Prostate gland (tissue), 2 donors: Measurements from ENCODE around the gene FAM3C. TPM values are rescaled to one million over a fixed set of nuclear protein-coding genes. Genes with fewer than 3 reads are reported as not detected.
"Not testable (repeated sequence)": the region's sequence is repeated elsewhere in the genome, so short reads cannot be mapped to it uniquely, and the experiment has no call there.

Source experiments
- DNase-seq: peaks from one replicate; pipeline ENCODE4 v3.0.0-alpha.2; 2019; ENCODE audit warnings: low spot score
- H3K27ac ChIP-seq, 2 donors: fragments of 200-600 bp; sonication (generic); 2 replicates each; pipeline ENCODE4 v1.5.1; 2017 to 2019
- H3K27me3 ChIP-seq: fragments of 200-600 bp; sonication (generic); replicated peaks from 2 replicates; pipeline ENCODE4 v1.5.1; 2019; ENCODE audit not compliant: insufficient read depth
- H3K36me3 ChIP-seq, 2 donors: fragments of 200-600 bp; sonication (generic); 1 replicate in 1 of 2; 2 replicates in 1 of 2; pipeline versions ENCODE4 v1.5.1 to v1.8.1; 2017 to 2019
- H3K4me1 ChIP-seq: fragments of 200-600 bp; sonication (generic); replicated peaks from 2 replicates; pipeline ENCODE4 v1.5.1; 2019
- H3K4me3 ChIP-seq, 2 donors: fragments of 200-600 bp; sonication (generic); 2 replicates each; pipeline ENCODE4 v1.5.1; 2017 to 2019
- H3K9me3 ChIP-seq: fragments of 200-600 bp; sonication (generic); 2 replicates; pipeline ENCODE4 v1.5.1; 2017
- POLR2A ChIP-seq: fragments of 450-650 bp; IDR thresholded peaks from one replicate; pipeline ENCODE4 v1.6.1; 2016; ENCODE audit warnings: antibody characterized with exemption, mild to moderate bottlenecking
- POLR2AphosphoS5 ChIP-seq: sonication (generic); formaldehyde crosslinking; IDR thresholded peaks from one replicate; pipeline ENCODE4 v1.6.1; 2017; ENCODE audit warnings: antibody characterized with exemption
- WGBS: methylation state at CpG from one replicate; pipeline ENCODE4 v1.1.5; 2018; 5-methylcytosine and 5-hydroxymethylcytosine counted together
- intact Hi-C: fragments of 100-400 bp; cut with DNase I; formaldehyde crosslinking; loops from one replicate; pipeline ENCODE4 v1.14.2; 2022
- total RNA-seq, 2 donors: library from RNA; depleted of rRNA; stranded (reverse); fragments of >200 nt; gene quantifications; one replicate each; pipeline ENCODE4 v1.1.0, GENCODE V29; 2016
- TF ChIP-seq, protein P1 (sequence below), 4 experiments: fragments of 200-600 bp in 2 of 4; fragments of 450-650 bp in 2 of 4; sonication (generic) in 2 of 4; IDR thresholded peaks; 1 replicate in 3 of 4; 2 replicates in 1 of 4; pipeline ENCODE4 v1.5.1; 2016 to 2019; ENCODE audit warnings: antibody characterized with exemption in 4 of 4, mild to moderate bottlenecking in 2 of 4, moderate library complexity in 2 of 4

Gene FAM3C
- total RNA-seq, 2 donors from 2014 or later = 31.9 to 34.8 TPM

DNA sequence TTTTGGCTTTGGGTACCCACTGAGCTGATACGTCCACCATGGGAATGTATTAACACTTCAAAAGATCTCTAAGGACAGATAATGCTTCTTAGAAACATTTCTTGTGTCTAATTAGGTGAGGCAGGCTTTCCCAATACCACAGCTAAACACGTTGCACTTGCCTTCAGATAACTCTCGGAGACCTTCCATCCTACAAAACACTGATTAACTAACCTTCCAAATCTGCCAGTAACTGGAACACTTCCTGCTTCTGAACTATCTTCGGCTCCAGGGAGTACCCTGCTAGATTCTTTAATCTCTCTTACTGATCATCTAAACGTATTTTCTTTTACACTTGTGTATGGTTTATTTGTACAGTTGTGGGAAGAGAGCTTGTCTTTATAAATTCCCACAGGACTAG lies 68.4 kb downstream of the FAM3C start:
- 87% methylated on average over 5 of the region's 5 CpGs for WGBS
- DNase-seq = no peak
- no peaks in the 10 kb centered on the region for H3K36me3 ChIP-seq
- TF ChIP-seq, protein P1, sequence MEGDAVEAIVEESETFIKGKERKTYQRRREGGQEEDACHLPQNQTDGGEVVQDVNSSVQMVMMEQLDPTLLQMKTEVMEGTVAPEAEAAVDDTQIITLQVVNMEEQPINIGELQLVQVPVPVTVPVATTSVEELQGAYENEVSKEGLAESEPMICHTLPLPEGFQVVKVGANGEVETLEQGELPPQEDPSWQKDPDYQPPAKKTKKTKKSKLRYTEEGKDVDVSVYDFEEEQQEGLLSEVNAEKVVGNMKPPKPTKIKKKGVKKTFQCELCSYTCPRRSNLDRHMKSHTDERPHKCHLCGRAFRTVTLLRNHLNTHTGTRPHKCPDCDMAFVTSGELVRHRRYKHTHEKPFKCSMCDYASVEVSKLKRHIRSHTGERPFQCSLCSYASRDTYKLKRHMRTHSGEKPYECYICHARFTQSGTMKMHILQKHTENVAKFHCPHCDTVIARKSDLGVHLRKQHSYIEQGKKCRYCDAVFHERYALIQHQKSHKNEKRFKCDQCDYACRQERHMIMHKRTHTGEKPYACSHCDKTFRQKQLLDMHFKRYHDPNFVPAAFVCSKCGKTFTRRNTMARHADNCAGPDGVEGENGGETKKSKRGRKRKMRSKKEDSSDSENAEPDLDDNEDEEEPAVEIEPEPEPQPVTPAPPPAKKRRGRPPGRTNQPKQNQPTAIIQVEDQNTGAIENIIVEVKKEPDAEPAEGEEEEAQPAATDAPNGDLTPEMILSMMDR (IDR thresholded peaks at IDR 0.05) = no peak
- TF ChIP-seq POLR2A = no peak
- no peak for TF ChIP-seq POLR2AphosphoS5
- no peak overlapping the region for H3K4me3 ChIP-seq
- H3K27ac ChIP-seq = no peak overlapping the region
- H3K4me1 ChIP-seq = no peaks in the 10 kb centered on the region
- intact Hi-C loops = no loop called here
- H3K9me3 ChIP-seq = no peaks in the 10 kb centered on the region
- peaks cover 16% of the 10 kb centered on the region for H3K27me3 ChIP-seq

DNA sequence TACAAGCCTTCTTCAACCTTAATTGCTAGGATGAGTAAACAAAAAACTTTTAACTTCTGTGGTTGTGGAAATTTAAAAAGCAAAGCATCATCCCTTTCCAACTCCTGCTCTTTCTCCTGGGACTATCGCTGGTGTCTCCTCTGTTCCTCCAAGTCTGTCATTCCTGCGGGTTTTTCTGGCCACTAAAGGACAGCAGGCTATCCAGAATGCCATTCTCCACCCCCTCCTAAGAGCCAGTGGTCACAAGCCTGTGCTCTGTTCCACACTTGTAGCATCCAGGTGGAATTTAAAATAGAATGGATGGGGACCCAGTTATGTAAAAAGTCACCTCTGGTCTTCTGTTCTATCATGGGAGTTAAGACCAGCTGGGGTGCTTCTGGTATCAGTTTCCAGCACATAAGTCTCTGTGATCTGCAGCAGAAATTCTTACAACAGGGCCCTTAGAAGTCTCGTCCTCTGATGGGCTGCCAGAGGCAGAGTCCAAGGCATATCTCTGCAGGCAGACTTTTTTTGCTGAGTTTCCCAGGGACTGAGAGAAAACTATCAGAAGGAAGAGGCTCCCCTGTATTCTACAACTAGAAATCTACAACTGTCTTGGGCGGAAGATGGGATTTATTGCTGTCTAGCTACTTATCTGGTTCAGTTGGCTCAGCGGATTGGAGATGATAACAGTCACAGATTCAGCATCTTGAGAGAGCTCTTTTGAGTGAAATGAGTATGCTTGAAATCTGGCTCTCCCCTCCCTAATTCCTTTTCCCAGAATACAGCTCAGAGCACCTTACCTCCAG lies 72.4 kb downstream of the FAM3C start:
- Histone ChIP-seq H3K4me3 (no peak overlapping the region), H3K9me3 (no peaks in the 10 kb centered on the region), H3K4me1 (no peaks in the 10 kb centered on the region), H3K36me3 (no peaks in the 10 kb centered on the region), H3K27me3 (peaks cover 8% of the 10 kb centered on the region), H3K27ac (no peak overlapping the region)
- no peak for DNase-seq
- TF ChIP-seq POLR2A (no peak), POLR2AphosphoS5 (no peak)
- TF ChIP-seq, protein P1 (IDR thresholded peaks at IDR 0.05) = no peak
- whole genome bisulfite sequencing = 50% methylated on average over 5 of the region's 5 CpGs
- intact Hi-C loops = no loop called here

GRCh38 chr7:121322460-121322859 lies 73.6 kb downstream of the FAM3C start:
- Histone ChIP-seq H3K4me1 (no peaks in the 10 kb centered on the region), H3K36me3 (no peaks in the 10 kb centered on the region), H3K27me3 (peaks cover 6% of the 10 kb centered on the region), H3K27ac (no peak overlapping the region), H3K9me3 (no peaks in the 10 kb centered on the region), H3K4me3 (no peak overlapping the region)
- TF ChIP-seq POLR2A (no peak), POLR2AphosphoS5 (no peak)
- TF ChIP-seq, protein P1 (IDR thresholded peaks at IDR 0.05) = no peak
- WGBS = 67% methylated on average over 3 of the region's 3 CpGs
- intact Hi-C loops = no loop called here
- DNase-seq = no peak

DNA sequence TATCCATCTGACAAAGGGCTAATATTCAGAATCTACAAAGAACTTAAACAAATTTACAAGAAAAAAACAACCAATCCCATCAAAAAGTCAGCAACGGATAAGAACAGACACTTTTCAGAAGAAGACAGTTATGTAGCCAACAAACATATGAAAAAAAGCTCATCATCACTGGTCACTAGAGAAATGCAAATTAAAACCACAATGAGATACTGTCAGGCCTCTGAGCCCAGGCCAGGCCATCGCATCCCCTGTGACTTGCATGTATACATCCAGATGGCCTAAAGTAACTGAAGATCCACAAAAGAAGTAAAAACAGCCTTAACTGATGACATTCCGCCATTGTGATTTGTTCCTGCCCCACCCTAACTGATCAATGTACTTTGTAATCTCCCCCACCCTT lies 80.9 kb downstream of the FAM3C start:
- H3K27me3 ChIP-seq, H3K9me3 ChIP-seq, H3K36me3 ChIP-seq, H3K27ac ChIP-seq, intact Hi-C loops, H3K4me1 ChIP-seq, H3K4me3 ChIP-seq, DNase-seq: not testable (repeated sequence)
- WGBS = 93% methylated on average over 3 of the region's 3 CpGs

DNA sequence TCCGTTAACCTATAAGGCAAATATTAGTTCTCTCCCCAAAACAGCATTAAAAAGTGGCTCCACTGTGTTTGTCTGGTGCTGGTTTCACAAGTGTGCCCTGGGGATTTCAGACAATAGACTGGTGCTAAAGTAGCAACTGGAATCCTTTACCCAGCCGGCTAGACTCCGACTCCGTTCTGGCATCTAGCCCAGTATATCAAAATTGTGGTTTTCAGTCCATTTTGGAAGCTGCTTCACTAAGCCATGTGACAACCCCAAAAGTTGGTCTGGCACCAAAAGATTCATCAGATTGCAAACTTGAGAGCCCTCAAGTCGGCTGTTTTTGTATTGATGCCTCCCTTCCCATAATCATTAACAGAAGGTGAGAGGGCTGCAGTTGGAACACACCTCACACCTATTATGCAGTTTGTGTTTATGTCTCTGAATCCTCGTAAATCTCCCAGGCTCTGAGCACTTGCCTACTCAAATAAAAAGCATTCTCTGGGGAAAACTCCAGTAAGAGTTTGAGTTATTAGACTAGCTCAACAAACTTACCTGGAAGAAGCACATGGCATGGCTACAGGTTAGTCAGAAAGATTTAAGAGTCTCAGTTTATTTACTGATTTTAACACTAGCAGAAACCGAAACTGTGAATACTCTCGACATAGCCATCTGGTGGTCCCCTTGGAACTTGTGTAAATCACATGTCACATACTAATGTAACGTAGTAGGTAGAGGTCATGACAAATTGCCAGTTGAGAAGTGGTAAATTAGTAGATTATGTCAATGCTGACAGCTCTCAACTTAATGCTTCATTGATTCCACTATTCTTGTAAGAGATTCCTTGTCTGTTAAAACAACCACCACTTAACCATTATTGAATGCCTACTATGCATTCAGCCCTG lies 82.1 kb downstream of the FAM3C start:
- no peaks in the 10 kb centered on the region for H3K4me1 ChIP-seq
- no peak for DNase-seq
- no peak overlapping the region for H3K27ac ChIP-seq
- WGBS = 12% methylated on average over 9 of the region's 9 CpGs
- no peaks in the 10 kb centered on the region for H3K36me3 ChIP-seq
- intact Hi-C loops = no loop called here
- H3K27me3 ChIP-seq = no peaks in the 10 kb centered on the region
- no peaks in the 10 kb centered on the region for H3K9me3 ChIP-seq
- H3K4me3 ChIP-seq = no peak overlapping the region
- TF ChIP-seq POLR2AphosphoS5 = no peak
- TF ChIP-seq, protein P1 (IDR thresholded peaks at IDR 0.05) = no peak
- no peak for TF ChIP-seq POLR2A
